PC-9 (cell line): ENCODE data around the gene CLDN34. TPM values are rescaled to one million over a fixed set of nuclear protein-coding genes. Genes with fewer than 3 reads are reported as not detected.

Experiments
- BruUV-seq: library from RNA; stranded (reverse); fragments of 400-500 nt; replicated peaks from 2 replicates; lab custom pipeline; 2021; lab: Mats Ljungman, UMichigan
- CTCF ChIA-PET: fragments of 300-600 bp; sonication (Branson Sonifier 250); formaldehyde crosslinking; loops from one replicate; lab custom pipeline; 2022; ENCODE audit warnings: antibody characterized with exemption; lab: Charles Lee
- POLR2A ChIA-PET: fragments of 300-600 bp; sonication (Branson Sonifier 250); formaldehyde crosslinking; loops from one replicate; lab custom pipeline; 2022; ENCODE audit warnings: antibody characterized with exemption; ENCODE audit not compliant: unreplicated experiment; lab: Charles Lee
- DNase-seq, 2 experiments: peaks; one replicate each; pipeline versions ENCODE4 v3.0.0 to v3.0.0-alpha.2; 2015 to 2022; ENCODE audit warnings: mixed read lengths in 1 of 2
- H2AFZ ChIP-seq: fragments of 200-600 bp; sonication (generic); 2 replicates; pipeline ENCODE4 v1.8.1; 2017; ENCODE audit warnings: antibody characterized with exemption
- H3F3A ChIP-seq: fragments of 200-600 bp; sonication (generic); 2 replicates; pipeline ENCODE4 v1.8.1; 2017; ENCODE audit warnings: antibody characterized with exemption, mild to moderate bottlenecking, low read depth; ENCODE audit not compliant: insufficient read depth
- H3K27ac ChIP-seq: fragments of 200-600 bp; sonication (generic); 2 replicates; pipeline ENCODE4 v1.6.1; 2016; ENCODE audit warnings: mixed run types
- H3K27me3 ChIP-seq: fragments of 200-600 bp; sonication (generic); 2 replicates; pipeline ENCODE4 v1.6.1; 2016; ENCODE audit warnings: low read depth, mixed run types; ENCODE audit not compliant: insufficient read depth
- H3K36me3 ChIP-seq: fragments of 200-600 bp; sonication (generic); 2 replicates; pipeline ENCODE4 v1.6.1; 2016; ENCODE audit warnings: low read depth, mixed run types
- H3K4me1 ChIP-seq: fragments of 200-600 bp; sonication (generic); replicated peaks from 2 replicates; pipeline ENCODE4 v1.6.1; 2016; ENCODE audit warnings: mixed run types; ENCODE audit not compliant: insufficient read depth
- H3K4me2 ChIP-seq: fragments of 200-600 bp; sonication (generic); 2 replicates; pipeline ENCODE4 v1.6.1; 2017; ENCODE audit warnings: mixed run types
- H3K4me3 ChIP-seq: fragments of 200-600 bp; sonication (generic); 2 replicates; pipeline ENCODE4 v1.6.1; 2016; ENCODE audit warnings: mixed run types
- H3K79me2 ChIP-seq: fragments of 200-600 bp; sonication (generic); 2 replicates; pipeline ENCODE4 v1.6.1; 2017; ENCODE audit warnings: low read depth, mixed run types
- H3K9me2 ChIP-seq: fragments of 200-600 bp; sonication (generic); 2 replicates; pipeline ENCODE4 v1.8.1; 2017; ENCODE audit warnings: mild to moderate bottlenecking; ENCODE audit not compliant: insufficient read depth
- H3K9me3 ChIP-seq: fragments of 200-600 bp; sonication (generic); 2 replicates; pipeline ENCODE4 v1.8.1; 2016; ENCODE audit warnings: low read depth; ENCODE audit not compliant: insufficient read depth
- H4K20me1 ChIP-seq: fragments of 200-600 bp; sonication (generic); 2 replicates; pipeline ENCODE4 v1.8.1; 2017; ENCODE audit not compliant: insufficient read depth
- CTCF ChIP-seq: fragments of 200-600 bp; sonication (generic); conservative IDR thresholded peaks from 2 replicates; pipeline ENCODE4 v1.6.1; 2017; ENCODE audit warnings: mixed run types, antibody characterized with exemption, mild to moderate bottlenecking, moderate library complexity
- EZH2 ChIP-seq: fragments of 200-600 bp; sonication (generic); IDR thresholded peaks from 2 replicates; pipeline ENCODE4 v1.8.0; 2017; ENCODE audit warnings: antibody characterized with exemption, low read depth
- intact Hi-C: fragments of 100-400 bp; cut with micrococcal nuclease; formaldehyde crosslinking; loops from one replicate; pipeline ENCODE4 v1.10.0; 2022; ENCODE audit not compliant: unreplicated experiment
- total RNA-seq: library from RNA; stranded (reverse); gene quantifications from 2 replicates; pipeline ENCODE4 v1.2.3, GENCODE V29; 2021

CLDN34 gene
- total RNA-seq, 1 experiment from 2014 or later, result not detected

GRCh38 chrX:10010686-10011085 lies 43.5 kb downstream of the CLDN34 start:
- intact Hi-C loops, result no loop called here
- no TSS peak for BruUV-seq
- ChIA-PET CTCF (no interaction called here), POLR2A (no interaction called here)
- no peak for TF ChIP-seq CTCF
- no peak for TF ChIP-seq EZH2
- Histone ChIP-seq H3K9me2 (no peaks in the 10 kb centered on the region), H3F3A (peaks cover 7% of the 10 kb centered on the region; the same call in 1 of the 2 replicates), H3K36me3 (no peaks in the 10 kb centered on the region), H3K4me1 (peaks cover 33% of the 10 kb centered on the region), H3K9me3 (no peaks in the 10 kb centered on the region), H3K4me3 (no peak overlapping the region), H3K27ac (no peak overlapping the region), H3K27me3 (no peaks in the 10 kb centered on the region), H2AFZ (no peak overlapping the region), H3K4me2 (peak overlapping the region; percentile 31), H4K20me1 (no peaks in the 10 kb centered on the region), H3K79me2 (0 out of 2 replicates have a peak, but pooled peaks cover 6% of the 10 kb centered on the region)
- peak in 1 of 2 experiments; percentile 80 for DNase-seq

- Histone ChIP-seq H4K20me1 (no peaks in the 10 kb centered on the region), H3K79me2 (peaks cover 12% of the 10 kb centered on the region), H3K27ac (no peak overlapping the region), H3K9me3 (no peaks in the 10 kb centered on the region), H3K36me3 (no peaks in the 10 kb centered on the region), H3K9me2 (no peaks in the 10 kb centered on the region), H3F3A (peaks cover 7% of the 10 kb centered on the region; the same call in 1 of the 2 replicates), H3K4me1 (peaks cover 33% of the 10 kb centered on the region), H3K4me3 (no peak overlapping the region), H3K4me2 (peak overlapping the region; percentile 31), H3K27me3 (no peaks in the 10 kb centered on the region), H2AFZ (no peak overlapping the region)
- POLR2A ChIA-PET, result no interaction called here
- CTCF ChIA-PET, result no interaction called here
- no TSS peak for BruUV-seq
- intact Hi-C loops, result no loop called here
- TF ChIP-seq EZH2 (no peak), CTCF (no peak)
- no peak for DNase-seq
These were observed 44.2 kb downstream of the CLDN34 start for GRCh38 chrX:10011261-10011931.

- Histone ChIP-seq H4K20me1 (no peaks in the 10 kb centered on the region), H2AFZ (no peak overlapping the region), H3K4me3 (no peak overlapping the region), H3K79me2 (peaks cover 18% of the 10 kb centered on the region), H3F3A (peaks cover 13% of the 10 kb centered on the region; the same call in 1 of the 2 replicates), H3K36me3 (no peaks in the 10 kb centered on the region), H3K27me3 (no peaks in the 10 kb centered on the region), H3K9me2 (no peaks in the 10 kb centered on the region), H3K4me1 (peaks cover 36% of the 10 kb centered on the region), H3K9me3 (no peaks in the 10 kb centered on the region), H3K27ac (no peak overlapping the region), H3K4me2 (no peak overlapping the region)
- TF ChIP-seq CTCF, result no peak
- no peak for TF ChIP-seq EZH2
- no peak for DNase-seq
- BruUV-seq, result no TSS peak
- ChIA-PET POLR2A (no interaction called here), CTCF (no interaction called here)
- intact Hi-C loops, result no loop called here
These were observed 44.8 kb downstream of the CLDN34 start for GRCh38 chrX:10011991-10012390.
